Activated CD8-positive, alpha-beta memory T cell treated with anti-CD3 and anti-CD28 coated beads for 24 hours (primary cell): ENCODE measurements around the gene LCLAT1.
"Not testable (repeated sequence)": the region's sequence is repeated elsewhere in the genome, so short reads cannot be mapped to it uniquely, and the experiment has no call there.

Experiments used
- DNase-seq: peaks from one replicate; pipeline ENCODE4 v3.0.0-alpha.2; 2020

The LCLAT1 gene

DNA sequence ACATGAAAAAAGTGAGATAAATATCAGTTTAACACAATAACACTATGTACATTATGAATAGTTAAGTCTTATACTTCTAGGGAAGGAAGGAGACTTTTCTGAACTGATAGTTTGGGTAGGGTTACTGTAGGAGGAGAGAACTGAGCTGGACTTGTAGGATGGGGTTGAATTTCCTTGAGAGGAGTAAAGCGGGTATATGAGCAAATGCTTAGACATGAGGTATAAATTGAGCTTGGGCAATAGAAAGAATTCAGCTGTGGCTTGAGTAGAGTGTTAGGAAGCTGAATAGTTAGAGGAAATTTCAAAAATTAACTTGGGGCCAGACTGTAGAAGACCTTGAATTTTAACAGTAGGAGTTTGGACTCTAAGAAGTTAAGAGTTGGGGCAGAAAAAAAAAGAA lies 45.1 kb downstream of the LCLAT1 start:
- DNase-seq: no peak

GRCh38 chr2:30492619-30493018 lies 45.6 kb downstream of the LCLAT1 start:
- DNase-seq: no peak

- DNase-seq: no peak
Observed at GRCh38 chr2:30493440-30493839, 46.4 kb downstream of the LCLAT1 start.

DNA sequence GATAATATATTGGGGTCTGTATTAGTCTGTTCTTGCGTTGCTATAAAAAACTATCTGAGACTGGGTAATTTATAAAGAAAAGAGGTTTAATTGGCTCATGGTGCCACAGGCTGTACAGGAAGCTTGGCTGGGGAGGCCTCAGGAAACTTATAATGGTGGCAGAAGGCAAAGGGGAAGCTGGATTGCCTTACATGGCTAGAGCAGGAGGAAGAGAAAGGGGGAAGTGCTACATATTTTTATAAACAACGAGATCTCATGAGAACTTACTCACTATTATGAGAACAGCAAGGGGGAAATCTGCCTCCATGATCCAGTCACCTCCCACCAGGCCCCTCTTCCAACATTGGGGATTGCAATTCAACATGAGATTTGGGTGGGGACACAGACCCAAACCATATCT lies 48.9 kb downstream of the LCLAT1 start:
- DNase-seq: not testable (repeated sequence)

DNA sequence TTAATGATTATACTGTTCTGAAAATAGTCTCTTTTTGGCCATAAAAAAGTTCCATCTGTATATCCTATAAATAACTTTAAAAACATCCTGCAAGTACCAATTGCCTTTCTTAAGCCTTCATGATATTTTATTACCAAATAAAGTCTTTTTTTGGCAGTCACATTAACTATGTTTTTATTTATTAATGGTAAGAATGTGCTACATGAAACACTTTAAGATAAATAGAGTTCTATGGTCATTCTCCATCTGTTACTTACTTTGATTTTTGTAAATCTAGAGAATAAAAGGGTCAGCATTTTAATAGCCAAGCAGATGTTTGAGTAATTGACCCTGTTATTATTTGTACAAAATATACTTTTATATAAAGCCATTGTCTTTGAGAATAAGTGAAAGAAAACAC lies 52.6 kb downstream of the LCLAT1 start:
- DNase-seq: no peak

- DNase-seq: no peak
Observed at GRCh38 chr2:30500699-30501098, 53.7 kb downstream of the LCLAT1 start.

GRCh38 chr2:30502310-30502709 lies 55.3 kb downstream of the LCLAT1 start:
- DNase-seq: no peak

GRCh38 chr2:30503007-30503694 lies 56.1 kb downstream of the LCLAT1 start:
- DNase-seq: no peak

- DNase-seq: no peak
Observed at GRCh38 chr2:30503695-30504052, 56.6 kb downstream of the LCLAT1 start.

DNA sequence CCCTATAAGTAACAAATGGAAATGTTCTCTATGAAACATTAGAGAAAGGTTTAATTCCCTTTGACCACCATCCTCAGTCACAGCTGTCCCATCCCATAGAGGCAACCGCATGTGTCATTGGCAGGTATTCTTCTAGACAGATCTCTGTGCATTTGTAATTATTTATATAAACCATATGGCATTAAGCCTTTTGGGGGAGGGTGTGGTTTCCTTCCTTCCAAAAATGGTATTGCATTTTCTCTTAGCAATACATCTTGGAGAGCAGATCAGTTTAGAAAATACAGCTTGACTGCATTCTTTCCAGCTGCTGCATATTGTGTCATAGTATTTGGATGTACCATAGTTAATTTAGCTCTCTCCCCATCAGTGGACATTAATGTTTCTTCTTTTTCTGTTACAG lies 57.7 kb downstream of the LCLAT1 start:
- no peak for DNase-seq

GRCh38 chr2:30505500-30506180 lies 58.6 kb downstream of the LCLAT1 start:
- DNase-seq: no peak

- not testable (repeated sequence) for DNase-seq
Observed at GRCh38 chr2:30507460-30507859, 60.4 kb downstream of the LCLAT1 start.

- no peak for DNase-seq
Observed at GRCh38 chr2:30509716-30510115, 62.7 kb downstream of the LCLAT1 start.

DNA sequence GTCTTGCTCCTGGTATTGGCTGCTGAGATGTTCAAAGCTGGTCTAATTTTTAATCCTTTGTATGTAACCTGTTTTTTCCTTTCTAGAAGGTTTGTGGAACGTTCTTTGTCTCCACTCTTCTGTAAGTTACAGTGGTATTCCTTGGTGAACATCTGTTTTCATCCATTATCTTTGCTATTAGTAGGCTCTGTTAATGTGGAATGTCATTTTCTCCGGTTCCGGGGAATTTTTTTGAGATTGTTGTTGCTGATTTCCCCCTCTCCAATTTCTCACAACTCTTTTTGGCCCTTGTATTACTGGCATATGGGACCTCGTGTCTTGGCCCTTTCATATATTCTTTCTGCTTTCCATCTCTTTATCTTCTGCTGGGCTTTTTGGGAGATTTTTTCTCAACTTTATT lies 63.4 kb downstream of the LCLAT1 start:
- no peak for DNase-seq

DNA sequence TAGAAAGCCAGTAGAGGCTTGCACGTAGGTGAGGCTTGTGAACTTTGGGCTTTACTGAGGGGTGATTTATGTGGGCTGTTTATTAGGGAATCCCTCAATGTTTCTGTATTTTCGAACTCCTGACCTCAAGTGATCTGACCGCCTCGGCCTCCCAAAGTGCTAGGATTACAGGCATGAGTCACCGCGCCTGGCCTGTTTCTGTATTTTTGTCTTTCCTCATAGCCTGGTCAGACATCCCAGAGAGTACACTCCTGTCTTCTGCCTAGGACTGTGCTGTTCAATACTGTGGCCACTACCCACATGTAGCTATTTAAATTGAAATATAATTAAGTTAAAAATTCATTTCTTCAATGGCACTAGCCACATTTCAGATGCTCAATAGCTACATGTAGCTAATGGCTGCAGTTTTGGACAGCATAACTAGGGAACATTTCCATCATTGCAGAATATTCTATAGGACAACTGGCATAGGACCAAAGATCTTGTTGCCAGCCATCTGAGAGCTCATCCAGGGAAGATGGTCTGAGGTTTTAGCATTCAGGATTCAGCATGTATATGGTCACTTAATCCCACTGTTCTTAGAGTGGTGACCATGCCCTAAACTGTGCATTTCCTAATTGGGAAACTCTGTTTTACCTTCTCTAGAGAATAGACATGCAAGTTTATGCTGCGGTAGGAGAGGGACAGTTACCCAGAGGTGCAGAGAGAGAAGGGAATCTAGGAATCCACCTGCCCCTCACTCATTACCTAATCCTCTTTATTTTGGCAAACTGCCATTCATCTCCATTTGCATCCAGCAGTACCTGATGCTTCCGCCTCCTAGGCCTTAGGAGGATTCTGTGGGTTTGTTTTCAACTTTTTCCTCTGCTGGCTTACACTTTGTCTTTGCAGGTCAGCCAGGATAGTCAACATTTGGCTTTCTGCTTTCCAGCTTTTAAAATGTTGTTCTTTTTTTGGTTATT lies 64.4 kb downstream of the LCLAT1 start:
- no peak for DNase-seq

DNA sequence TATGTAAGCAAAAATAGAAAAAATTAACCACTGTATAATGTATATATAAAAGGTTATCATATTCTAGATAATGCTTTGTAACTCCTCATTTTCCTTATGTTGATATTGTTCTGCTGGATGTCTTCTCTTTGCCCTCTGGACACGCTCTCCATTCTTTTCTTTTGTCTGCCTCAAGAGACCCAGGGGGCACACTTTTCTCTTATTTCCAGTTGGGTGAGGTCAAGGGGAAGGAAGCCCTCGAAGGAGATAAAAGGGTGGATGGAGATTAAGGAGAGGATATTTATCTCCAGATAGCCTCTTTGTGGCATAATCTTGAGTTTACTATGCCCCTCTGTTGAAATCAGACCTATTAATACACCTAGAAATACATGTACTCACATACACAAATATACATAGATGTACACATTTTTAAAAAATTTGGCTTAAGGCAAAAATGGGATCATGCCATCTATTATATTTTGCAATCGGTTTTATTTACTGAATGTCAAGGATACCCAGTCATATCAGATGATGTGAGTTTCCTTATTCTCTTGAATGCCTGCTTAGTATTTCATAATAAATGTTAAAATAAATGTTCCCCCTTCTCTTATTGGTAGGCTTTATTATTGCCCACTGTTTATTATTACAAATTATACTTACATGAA lies 65.3 kb downstream of the LCLAT1 start:
- DNase-seq: no peak

- DNase-seq: not testable (repeated sequence)
Observed at GRCh38 chr2:30513649-30514048, 66.6 kb downstream of the LCLAT1 start.

GRCh38 chr2:30514134-30514847 lies 67.2 kb downstream of the LCLAT1 start:
- DNase-seq: no peak

- no peak for DNase-seq
Observed at GRCh38 chr2:30514848-30515435, 67.9 kb downstream of the LCLAT1 start.

DNA sequence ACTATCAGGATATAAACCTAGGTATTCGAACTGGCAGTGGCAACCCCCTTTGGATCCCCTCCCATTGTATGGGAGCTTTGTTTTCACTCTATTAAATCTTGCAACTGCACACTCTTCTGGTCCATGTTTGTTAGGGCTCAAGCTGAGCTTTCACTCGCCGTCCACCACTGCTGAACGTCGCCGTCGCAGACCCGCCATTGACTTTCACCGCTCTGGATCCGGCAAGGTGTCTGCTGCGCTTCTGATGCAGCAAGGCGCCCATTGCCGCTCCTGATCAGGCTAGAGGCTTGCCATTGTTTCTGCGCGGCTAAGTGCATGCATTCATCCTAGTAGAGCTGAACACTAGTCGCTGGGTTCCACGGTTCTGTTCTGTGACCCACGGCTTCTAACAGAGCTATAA lies 69.1 kb downstream of the LCLAT1 start:
- no peak for DNase-seq

- no peak for DNase-seq
Observed at GRCh38 chr2:30519796-30520195, 72.8 kb downstream of the LCLAT1 start.

DNA sequence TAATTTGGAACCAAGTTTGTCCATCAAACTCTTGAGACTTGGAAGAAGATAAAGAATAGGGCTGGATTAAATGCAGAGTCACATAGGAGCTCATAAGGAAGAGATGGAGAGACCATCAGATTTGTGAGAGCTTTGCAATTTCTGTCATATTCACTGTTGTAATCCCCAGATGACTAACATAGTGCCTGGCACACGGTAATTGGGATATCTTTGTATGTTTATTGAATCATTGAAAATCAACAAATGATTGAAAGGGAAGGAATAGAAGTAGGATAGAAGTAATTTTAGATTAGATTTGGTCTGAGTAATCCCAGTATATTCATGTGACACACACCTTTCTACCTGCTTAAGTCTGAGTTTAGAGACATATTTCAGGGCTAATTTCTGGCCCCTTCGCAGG lies 75.4 kb downstream of the LCLAT1 start:
- no peak for DNase-seq
